ENCODE results near the gene VPS72.

VPS72 gene

GRCh38 chr1:151128800-151129199, 61.2 kb downstream of the VPS72 start:
- no peak for DNase-seq (ENCODE audit: low read depth in 1 of 2, low spot score in 1 of 2)
- H3K4me3 ChIP-seq (replicated peaks; ENCODE audit: insufficient read depth, low read length): no peak overlapping the region
- peaks cover 3% of the 10 kb centered on the region for H3K27me3 ChIP-seq (ENCODE audit: insufficient read depth, poor library complexity, severe bottlenecking)
- no peak overlapping the region for H3K27ac ChIP-seq (replicated peaks)
- TF ChIP-seq SPI1 (IDR thresholded peaks at IDR 0.05; ENCODE audit: borderline replicate concordance, low read depth) (no peak), CTCF (IDR thresholded peaks at IDR 0.05; ENCODE audit: insufficient read depth, low read length) (no peak), GABPA (IDR thresholded peaks at IDR 0.05; ENCODE audit: low read depth) (no peak), POLR2AphosphoS5 (IDR thresholded peaks at IDR 0.05; ENCODE audit: low read depth) (no peak), REST (IDR thresholded peaks at IDR 0.05; ENCODE audit: insufficient replicate concordance, low read depth) (no peak)

Measured in HL-60 (cell line).